K562 (cell line): ENCODE data around the gene CALM1. TPM values are rescaled to one million over a fixed set of nuclear protein-coding genes. Genes with fewer than 3 reads are reported as not detected.
A peak's percentile ranks its signal among the peaks of the same experiment; 100 is the strongest.

Experiments
- ATAC-seq: fragments of 200-7000 bp; cut with Tn5 transposase; 3 replicates; pipeline ENCODE4 v1.9.1; 2020; ENCODE audit warnings: moderate library complexity
- BruUV-seq: library from RNA; stranded (reverse); fragments of 400-500 nt; replicated peaks from 2 replicates; lab custom pipeline; 2021; lab: Mats Ljungman, UMichigan
- CTCF ChIA-PET: fragments of 300-600 bp; formaldehyde crosslinking; extraction: SDS; loops from one replicate; lab custom pipeline; 2021; ENCODE audit warnings: low intra/inter-chr PET ratio; lab: Yijun Ruan, JAX
- POLR2A ChIA-PET: fragments of 300-600, 350-650 bp; sonication (Branson Sonifier 250); formaldehyde crosslinking; extraction: SDS; loops from one replicate; lab custom pipeline; 2021; ENCODE audit warnings: antibody characterized with exemption, inconsistent platforms; lab: Yijun Ruan, JAX
- DNase-seq, 4 experiments: peaks; one replicate each; pipeline versions ENCODE4 v3.0.0 to v3.0.0-alpha.2; 2011 to 2018; ENCODE audit warnings: low spot score in 3 of 4, mixed read lengths in 3 of 4; ENCODE audit errors: extremely low read depth in 1 of 4
- FAIRE-seq: peaks from 2 replicates; lab custom pipeline; 2011; peaks lifted over from hg19 to GRCh38; lab: Jason Lieb, UNC
- H2AFZ ChIP-seq: 2 replicates; pipeline ENCODE4 v1.6.0; 2011; ENCODE audit warnings: low read depth, low read length, control low read depth, inconsistent platforms
- H3K27ac ChIP-seq: fragments of 200-600 bp; 3 replicates; pipeline ENCODE4 v1.8.0; 2011; ENCODE audit warnings: low read depth, mild to moderate bottlenecking, control low read depth, inconsistent platforms, low read length, moderate library complexity, mixed read lengths; ENCODE audit errors: extremely low read depth
- H3K27me3 ChIP-seq, 2 experiments: fragments of 300-600 bp in 1 of 2; 2 replicates in 1 of 2; 3 replicates in 1 of 2; pipeline versions ENCODE4 v1.6.0 to v1.8.0; 2011; ENCODE audit warnings: inconsistent platforms in 2 of 2, low read length in 2 of 2, mild to moderate bottlenecking in 1 of 2, mixed read lengths in 1 of 2, moderate library complexity in 1 of 2; ENCODE audit not compliant: control insufficient read depth in 2 of 2, insufficient read depth in 2 of 2
- H3K36me3 ChIP-seq: fragments of 300-600 bp; 3 replicates; pipeline ENCODE4 v1.8.0; 2011; ENCODE audit warnings: mild to moderate bottlenecking, low read length, inconsistent platforms; ENCODE audit not compliant: control insufficient read depth, insufficient read depth
- H3K4me1 ChIP-seq, 2 experiments: fragments of 200-600 bp in 1 of 2; replicated peaks in 1 of 2; 2 replicates in 1 of 2; 3 replicates in 1 of 2; pipeline versions ENCODE4 v1.5.1 to v1.8.0; 2011; ENCODE audit warnings: inconsistent platforms in 2 of 2, low read length in 2 of 2, mild to moderate bottlenecking in 1 of 2, mixed read lengths in 1 of 2, moderate library complexity in 1 of 2; ENCODE audit not compliant: control insufficient read depth in 2 of 2, insufficient read depth in 2 of 2
- H3K4me2 ChIP-seq: 2 replicates; pipeline ENCODE4 v1.6.1; 2011; ENCODE audit warnings: low read length, control low read depth, inconsistent platforms, mixed read lengths; ENCODE audit not compliant: insufficient read depth
- H3K4me3 ChIP-seq: fragments of 200-600 bp; sonication (generic), shearing (Covaris generic); 2 replicates; pipeline ENCODE4 v1.5.1; 2016; ENCODE audit warnings: control low read depth, inconsistent platforms
- H3K79me2 ChIP-seq: fragments of 200-600 bp; 3 replicates; pipeline ENCODE4 v1.8.0; 2011; ENCODE audit warnings: low read length, inconsistent platforms; ENCODE audit not compliant: control insufficient read depth, insufficient read depth
- H3K9ac ChIP-seq, 2 experiments: 2 replicates each; pipeline versions ENCODE4 v1.6.0 to v1.6.1; 2011; ENCODE audit warnings: low read depth in 2 of 2, low read length in 2 of 2, control low read depth in 1 of 2, inconsistent platforms in 1 of 2, mild to moderate bottlenecking in 1 of 2, mixed read lengths in 1 of 2; ENCODE audit not compliant: insufficient read depth in 1 of 2
- H3K9me1 ChIP-seq: one replicate; pipeline ENCODE4 v1.6.0; 2011; ENCODE audit warnings: inconsistent platforms, mild to moderate bottlenecking, low read length, moderate library complexity; ENCODE audit not compliant: control insufficient read depth, insufficient read depth
- H3K9me3 ChIP-seq: replicated peaks from 2 replicates; pipeline ENCODE4 v1.5.1; 2011; ENCODE audit warnings: low read depth, low read length, inconsistent platforms; ENCODE audit not compliant: control insufficient read depth, insufficient read depth
- H4K20me1 ChIP-seq: replicated peaks from 2 replicates; pipeline ENCODE4 v1.6.1; 2011; ENCODE audit warnings: low read length, inconsistent platforms, mixed read lengths; ENCODE audit not compliant: control insufficient read depth, insufficient read depth
- ASH1L ChIP-seq: fragments of 450-650 bp; IDR thresholded peaks from 2 replicates; pipeline ENCODE4 v1.6.1; 2018; ENCODE audit warnings: borderline replicate concordance, mild to moderate bottlenecking, low read depth; ENCODE audit not compliant: partially characterized antibody
- ATF7 ChIP-seq: fragments of 450-650 bp; IDR thresholded peaks from 2 replicates; pipeline ENCODE4 v1.7.1; 2014; ENCODE audit warnings: mild to moderate bottlenecking, moderate library complexity
- CHD2 ChIP-seq: IDR thresholded peaks from 2 replicates; pipeline ENCODE4 v1.6.1; 2011; ENCODE audit warnings: low read depth, low read length
- FOS ChIP-seq: IDR thresholded peaks from 3 replicates; pipeline ENCODE4 v1.6.1; 2011; ENCODE audit not compliant: insufficient read length; ENCODE audit errors: extremely low read depth
- NFYB ChIP-seq: IDR thresholded peaks from 2 replicates; pipeline ENCODE4 v1.6.1; 2011; ENCODE audit warnings: mild to moderate bottlenecking, moderate library complexity; ENCODE audit not compliant: insufficient read length; ENCODE audit errors: extremely low read depth
- PHF20 ChIP-seq: fragments of 450-650 bp; IDR thresholded peaks from 2 replicates; pipeline ENCODE4 v1.6.1; 2018; ENCODE audit not compliant: partially characterized antibody
- SP2 ChIP-seq: IDR thresholded peaks from 2 replicates; pipeline ENCODE4 v1.6.1; 2011; ENCODE audit warnings: mild to moderate bottlenecking, low read depth, low read length, moderate library complexity; ENCODE audit not compliant: poor library complexity, severe bottlenecking; ENCODE audit errors: extremely low read depth
- SPI1 ChIP-seq: IDR thresholded peaks from 2 replicates; pipeline ENCODE4 v1.6.1; 2011; ENCODE audit warnings: low read depth, low read length, control low read depth, borderline replicate concordance
- TCFL5 ChIP-seq: fragments of 250-450 bp; sonication (Bioruptor Pico); conservative IDR thresholded peaks from 2 replicates; pipeline ENCODE4 v1.6.1; 2021; ENCODE audit warnings: mild to moderate bottlenecking, moderate library complexity, matching md5 sums
- ZNF408 ChIP-seq: fragments of 250-450 bp; sonication (Bioruptor Pico); IDR thresholded peaks from 2 replicates; pipeline ENCODE4 v1.4.0; 2020; ENCODE audit warnings: low read depth, mild to moderate bottlenecking, moderate library complexity
- ZNF699 ChIP-seq: fragments of 250-450 bp; sonication (Bioruptor Pico); IDR thresholded peaks from 2 replicates; pipeline ENCODE4 v1.8.0; 2021; ENCODE audit warnings: mild to moderate bottlenecking, moderate library complexity; ENCODE audit not compliant: insufficient replicate concordance
- ZNF717 ChIP-seq: fragments of 250-450 bp; sonication (Bioruptor Pico); IDR thresholded peaks from 2 replicates; pipeline ENCODE4 v1.5.0; 2021
- WGBS: fragments of 100-300 bp; shearing (Covaris generic); methylation state at CpG from one replicate; pipeline ENCODE4 v1.1.6; 2016; ENCODE audit warnings: low coverage, mixed read lengths; ENCODE audit not compliant: insufficient coverage; ENCODE audit errors: missing lambda C conversion rate; 5-methylcytosine and 5-hydroxymethylcytosine counted together
- in situ Hi-C: fragments of 300-500 bp; cut with MboI; formaldehyde crosslinking; loops from 4 replicates; pipeline ENCODE4 v1.15.0; 2018; ENCODE audit warnings: inconsistent platforms, mixed read lengths
- intact Hi-C: fragments of 100-400 bp; cut with micrococcal nuclease; formaldehyde crosslinking; loops from 2 replicates; pipeline ENCODE4 v1.14.2; 2022
- polyA plus RNA-seq, 8 experiments: library from polyadenylated mRNA; depleted of rRNA in 4 of 8; stranded (reverse) in 5 of 8; unstranded in 3 of 8; fragments of >200 nt; fragmentation: Nextera tagmentation in 2 of 8; fragmentation: Illumina TruSeq in 1 of 8; extraction: Ambion mirVana in 2 of 8; extraction: Trizol in 1 of 8; gene quantifications; 2 replicates each; pipeline versions ENCODE4 v1.2.1 to v1.2.3, GENCODE V29; 2011 to 2014; ENCODE audit warnings: inconsistent platforms in 1 of 8, missing spikeins in 1 of 8
- total RNA-seq, 7 experiments: library from RNA; depleted of rRNA in 6 of 7; stranded (reverse); fragments of >200 nt in 6 of 7; fragmentation: Illumina TruSeq in 2 of 7; extraction: Trizol in 2 of 7; gene quantifications; 2 replicates each; pipeline versions ENCODE4 v1.2.1 to v1.2.3, GENCODE V29; 2011 to 2021; ENCODE audit warnings: low replicate concordance in 1 of 7
- TF ChIP-seq, protein P1 (sequence below): sonication (generic); formaldehyde crosslinking; IDR thresholded peaks from 2 replicates; pipeline ENCODE4 v1.8.1; 2022; ENCODE audit warnings: missing genetic modification reagents
- TF ChIP-seq, protein P2 (sequence below), 2 experiments: IDR thresholded peaks in 1 of 2; conservative IDR thresholded peaks in 1 of 2; 2 replicates each; pipeline ENCODE4 v1.6.1; 2016; ENCODE audit warnings: low read depth in 2 of 2, mild to moderate bottlenecking in 1 of 2, missing compliant biosample characterization in 1 of 2, missing genetic modification characterization in 1 of 2, moderate library complexity in 1 of 2

Gene CALM1
- total and polyA plus RNA-seq, 9 of the 15 experiments (the other 6 are each of a cell fraction or from before 2014, with no cell fraction given), result 48.0 to 269 (median 158) TPM

- no peaks in the 10 kb centered on the region for H3K36me3 ChIP-seq
- intact Hi-C loops, result no loop called here
- H3K4me1 ChIP-seq, result peaks cover 0 to 15% of the 10 kb centered on the region in 2 experiments; a peak in 2 of 5 replicates
- DNase-seq (peak; percentile 76 to 97 (median 96)), FAIRE-seq (peak; percentile 80), ATAC-seq (peak; percentile 99)
- peak overlapping the region in 1 of 2 experiments; percentile 82; a peak in 3 of 4 replicates for H3K9ac ChIP-seq
- H2AFZ ChIP-seq, result peak overlapping the region; percentile 82
- H4K20me1 ChIP-seq, result no peaks in the 10 kb centered on the region
- H3K4me3 ChIP-seq, result no peak overlapping the region; the same call in 1 of the 2 replicates
- no peaks in the 10 kb centered on the region for H3K79me2 ChIP-seq
- in situ Hi-C loops, result no loop called here
- peak overlapping the region; percentile 55 for H3K4me2 ChIP-seq
- WGBS, result 15% methylated on average over 26 of the region's 30 CpGs
- H3K9me3 ChIP-seq, result no peaks in the 10 kb centered on the region
- POLR2A ChIA-PET, result interaction anchor here (0.6 to 1.7 kb wide), 3 partner anchors 11 to 1176 kb away, joined by 3 to 5 read pairs (median 4); no protein-coding TSS in a partner anchor
- H3K27ac ChIP-seq, result no peak overlapping the region
- H3K9me1 ChIP-seq, result no peaks in the 10 kb centered on the region
- H3K27me3 ChIP-seq, result peaks cover 3 to 34% of the 10 kb centered on the region in 2 experiments; a peak in 4 of 5 replicates
- no TSS peak for BruUV-seq
- CTCF ChIA-PET, result no interaction called here
- TF ChIP-seq SP2, result peak; percentile 47
- TF ChIP-seq ASH1L, result peak; percentile 58
- TF ChIP-seq ZNF717 (CRISPR knock-in tag), result no peak
- TF ChIP-seq SPI1, result no peak
- TF ChIP-seq PHF20, result no peak
- no peak for TF ChIP-seq ZNF408 (CRISPR knock-in tag)
- peak; percentile 92 for TF ChIP-seq NFYB
- peak; percentile 99 for TF ChIP-seq ATF7
- TF ChIP-seq ZNF699, result no peak
- TF ChIP-seq FOS, result peak; percentile 82
- TF ChIP-seq TCFL5 (CRISPR knock-in tag), result no peak
- TF ChIP-seq, protein P1, sequence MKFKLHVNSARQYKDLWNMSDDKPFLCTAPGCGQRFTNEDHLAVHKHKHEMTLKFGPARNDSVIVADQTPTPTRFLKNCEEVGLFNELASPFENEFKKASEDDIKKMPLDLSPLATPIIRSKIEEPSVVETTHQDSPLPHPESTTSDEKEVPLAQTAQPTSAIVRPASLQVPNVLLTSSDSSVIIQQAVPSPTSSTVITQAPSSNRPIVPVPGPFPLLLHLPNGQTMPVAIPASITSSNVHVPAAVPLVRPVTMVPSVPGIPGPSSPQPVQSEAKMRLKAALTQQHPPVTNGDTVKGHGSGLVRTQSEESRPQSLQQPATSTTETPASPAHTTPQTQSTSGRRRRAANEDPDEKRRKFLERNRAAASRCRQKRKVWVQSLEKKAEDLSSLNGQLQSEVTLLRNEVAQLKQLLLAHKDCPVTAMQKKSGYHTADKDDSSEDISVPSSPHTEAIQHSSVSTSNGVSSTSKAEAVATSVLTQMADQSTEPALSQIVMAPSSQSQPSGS (CRISPR knock-in tag), result peak; percentile 41; the same call in 1 of the 2 replicates
- TF ChIP-seq, protein P2, sequence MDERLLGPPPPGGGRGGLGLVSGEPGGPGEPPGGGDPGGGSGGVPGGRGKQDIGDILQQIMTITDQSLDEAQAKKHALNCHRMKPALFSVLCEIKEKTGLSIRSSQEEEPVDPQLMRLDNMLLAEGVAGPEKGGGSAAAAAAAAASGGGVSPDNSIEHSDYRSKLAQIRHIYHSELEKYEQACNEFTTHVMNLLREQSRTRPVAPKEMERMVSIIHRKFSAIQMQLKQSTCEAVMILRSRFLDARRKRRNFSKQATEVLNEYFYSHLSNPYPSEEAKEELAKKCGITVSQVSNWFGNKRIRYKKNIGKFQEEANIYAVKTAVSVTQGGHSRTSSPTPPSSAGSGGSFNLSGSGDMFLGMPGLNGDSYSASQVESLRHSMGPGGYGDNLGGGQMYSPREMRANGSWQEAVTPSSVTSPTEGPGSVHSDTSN (CRISPR knock-in tag; IDR thresholded peaks at IDR 0.05; ENCODE audit: low read depth), result peak; percentile 83
- TF ChIP-seq, protein P2 (tag; conservative IDR thresholded peaks at IDR 0.05; ENCODE audit: low read depth), result peak; percentile 94
- peak; percentile 50 for TF ChIP-seq CHD2
These were observed 57.5 kb downstream of the CALM1 start for GRCh38 chr14:90454041-90455000.
